H9 (cell line): ENCODE data around the gene CA12. TPM values are rescaled to one million over a fixed set of nuclear protein-coding genes. Genes with fewer than 3 reads are reported as not detected.

Source experiments
- DNase-seq: peaks from one replicate; pipeline ENCODE4 v3.0.0-alpha.2; 2017
- H2AFZ ChIP-seq: one replicate; pipeline ENCODE4 v1.6.1; 2013; ENCODE audit warnings: mild to moderate bottlenecking, low read length, control low read depth, moderate library complexity
- H2AK5ac ChIP-seq: 2 replicates; pipeline ENCODE4 v1.6.1; 2013; ENCODE audit warnings: low read length, control low read depth, mixed read lengths; ENCODE audit not compliant: insufficient read length
- H2BK120ac ChIP-seq: one replicate; pipeline ENCODE4 v1.6.1; 2013; ENCODE audit warnings: low read depth, mild to moderate bottlenecking, low read length, control low read depth, inconsistent platforms; ENCODE audit not compliant: poor library complexity, severe bottlenecking
- H2BK12ac ChIP-seq: 2 replicates; pipeline ENCODE4 v1.6.1; 2013; ENCODE audit warnings: low read length, control low read depth, mixed read lengths, low read depth; ENCODE audit not compliant: insufficient read length
- H2BK15ac ChIP-seq: 2 replicates; pipeline ENCODE4 v1.6.1; 2013; ENCODE audit warnings: low read depth, low read length, control low read depth
- H2BK20ac ChIP-seq: one replicate; pipeline ENCODE4 v1.6.1; 2013; ENCODE audit warnings: low read depth, mild to moderate bottlenecking, low read length, control low read depth, inconsistent platforms; ENCODE audit not compliant: poor library complexity, severe bottlenecking
- H2BK5ac ChIP-seq: 2 replicates; pipeline ENCODE4 v1.6.1; 2013; ENCODE audit warnings: low read length, control low read depth, mixed read lengths; ENCODE audit not compliant: insufficient read length
- H3K14ac ChIP-seq: 2 replicates; pipeline ENCODE4 v1.6.1; 2013; ENCODE audit warnings: low read length, control low read depth; ENCODE audit not compliant: insufficient read depth
- H3K18ac ChIP-seq: 2 replicates; pipeline ENCODE4 v1.6.1; 2013; ENCODE audit warnings: low read depth, mild to moderate bottlenecking, mixed read lengths, low read length, control low read depth; ENCODE audit not compliant: insufficient read length
- H3K23ac ChIP-seq: 2 replicates; pipeline ENCODE4 v1.6.1; 2013; ENCODE audit warnings: low read length, control low read depth, mixed read lengths, low read depth; ENCODE audit not compliant: insufficient read length
- H3K23me2 ChIP-seq: 2 replicates; pipeline ENCODE4 v1.6.1; 2013; ENCODE audit warnings: low read depth, mild to moderate bottlenecking, mixed read lengths, low read length, control low read depth; ENCODE audit not compliant: insufficient read length, poor library complexity, severe bottlenecking
- H3K27ac ChIP-seq: 2 replicates; pipeline ENCODE4 v1.5.1; 2013; ENCODE audit warnings: low read length, control low read depth, mixed read lengths, low read depth; ENCODE audit not compliant: insufficient read length
- H3K27me3 ChIP-seq: 2 replicates; pipeline ENCODE4 v1.6.1; 2013; ENCODE audit warnings: low read length, control low read depth, inconsistent platforms; ENCODE audit not compliant: insufficient read depth
- H3K4ac ChIP-seq: 2 replicates; pipeline ENCODE4 v1.6.1; 2013; ENCODE audit warnings: low read depth, mild to moderate bottlenecking, control low read depth, inconsistent platforms, low read length, moderate library complexity
- H3K4me1 ChIP-seq: 2 replicates; pipeline ENCODE4 v1.6.1; 2013; ENCODE audit warnings: low read length, control low read depth, inconsistent platforms; ENCODE audit not compliant: insufficient read depth
- H3K4me2 ChIP-seq: 2 replicates; pipeline ENCODE4 v1.6.1; 2013; ENCODE audit warnings: low read length, control low read depth, mixed read lengths; ENCODE audit not compliant: insufficient read length, insufficient read depth
- H3K56ac ChIP-seq: 2 replicates; pipeline ENCODE4 v1.6.1; 2013; ENCODE audit warnings: low read depth, mild to moderate bottlenecking, mixed read lengths, low read length, control low read depth; ENCODE audit not compliant: insufficient read length
- H3K79me1 ChIP-seq: 2 replicates; pipeline ENCODE4 v1.6.1; 2013; ENCODE audit warnings: low read depth, mild to moderate bottlenecking, moderate library complexity, low read length, control low read depth, inconsistent platforms; ENCODE audit not compliant: insufficient read depth, poor library complexity, severe bottlenecking
- H3K79me2 ChIP-seq: 2 replicates; pipeline ENCODE4 v1.6.1; 2013; ENCODE audit warnings: low read length, control low read depth, inconsistent platforms; ENCODE audit not compliant: insufficient read depth
- H3K9ac ChIP-seq: 2 replicates; pipeline ENCODE4 v1.6.1; 2013; ENCODE audit warnings: low read length, control low read depth, mixed read lengths; ENCODE audit not compliant: insufficient read length; ENCODE audit errors: extremely low read depth
- H3K9me3 ChIP-seq: one replicate; pipeline ENCODE4 v1.6.1; 2013; ENCODE audit warnings: low read depth, low read length, inconsistent platforms; ENCODE audit not compliant: control insufficient read depth
- H3T11ph ChIP-seq: one replicate; pipeline ENCODE4 v1.6.1; 2013; ENCODE audit warnings: mild to moderate bottlenecking, low read length, control low read depth, inconsistent platforms
- H4K20me1 ChIP-seq: one replicate; pipeline ENCODE4 v1.6.1; 2013; ENCODE audit not compliant: control insufficient read depth, insufficient read length, insufficient read depth
- H4K5ac ChIP-seq: 2 replicates; pipeline ENCODE4 v1.6.1; 2013; ENCODE audit warnings: low read depth, mild to moderate bottlenecking, mixed read lengths, low read length, control low read depth; ENCODE audit not compliant: insufficient read length
- H4K8ac ChIP-seq: replicated peaks from 2 replicates; pipeline ENCODE4 v1.6.1; 2013; ENCODE audit warnings: low read length, control low read depth, mixed read lengths, low read depth; ENCODE audit not compliant: insufficient read length
- H4K91ac ChIP-seq: 2 replicates; pipeline ENCODE4 v1.6.1; 2013; ENCODE audit warnings: low read depth, mild to moderate bottlenecking, moderate library complexity, mixed read lengths, low read length, control low read depth; ENCODE audit not compliant: insufficient read length
- H3K27ac Mint-ChIP-seq, 3 experiments: 2 replicates in 2 of 3; 3 replicates in 1 of 3; pipeline ENCODE4 v1.8.0; 2020 to 2021; ENCODE audit warnings: mixed read lengths in 3 of 3, mild to moderate bottlenecking in 1 of 3, moderate library complexity in 1 of 3
- H3K27me3 Mint-ChIP-seq: 2 replicates; pipeline ENCODE4 v1.8.0; 2021; ENCODE audit warnings: low read depth, mild to moderate bottlenecking, moderate library complexity, mixed read lengths
- H3K36me3 Mint-ChIP-seq, 3 experiments: 2 replicates in 2 of 3; 3 replicates in 1 of 3; pipeline ENCODE4 v1.8.0; 2020 to 2021; ENCODE audit warnings: low read depth in 3 of 3, mixed read lengths in 3 of 3; ENCODE audit not compliant: insufficient read depth in 1 of 3
- H3K4me1 Mint-ChIP-seq, 2 experiments: 2 replicates each; pipeline ENCODE4 v1.8.0; 2020; ENCODE audit warnings: mixed read lengths in 2 of 2
- H3K4me3 Mint-ChIP-seq, 2 experiments: 2 replicates in 1 of 2; 3 replicates in 1 of 2; pipeline ENCODE4 v1.8.0; 2020 to 2021; ENCODE audit warnings: mild to moderate bottlenecking in 2 of 2, mixed read lengths in 2 of 2, moderate library complexity in 1 of 2
- H3K9me3 Mint-ChIP-seq, 2 experiments: 2 replicates in 1 of 2; 3 replicates in 1 of 2; pipeline ENCODE4 v1.8.0; 2020; ENCODE audit warnings: mild to moderate bottlenecking in 2 of 2, mixed read lengths in 2 of 2, moderate library complexity in 1 of 2
- CTCF ChIP-seq: fragments of 200-600 bp; sonication (generic); conservative IDR thresholded peaks from 3 replicates; pipeline ENCODE4 v1.8.0; 2021; ENCODE audit warnings: antibody characterized with exemption, mild to moderate bottlenecking
- WGBS: extraction: QIAGEN DNeasy Blood & Tissue Kit; methylation state at CpG from one replicate; pipeline ENCODE4 v1.1.7; 2013; ENCODE audit warnings: missing lambda C conversion rate, low lambda C conversion rate, mixed read lengths; ENCODE audit not compliant: insufficient read length; ENCODE audit errors: extremely low coverage; 5-methylcytosine and 5-hydroxymethylcytosine counted together
- total RNA-seq: library from RNA; stranded (reverse); gene quantifications from 2 replicates; pipeline ENCODE4 v1.2.1, GENCODE V29; 2021

The CA12 gene
- total RNA-seq, 1 experiment from 2014 or later, result 0.68 TPM

DNA sequence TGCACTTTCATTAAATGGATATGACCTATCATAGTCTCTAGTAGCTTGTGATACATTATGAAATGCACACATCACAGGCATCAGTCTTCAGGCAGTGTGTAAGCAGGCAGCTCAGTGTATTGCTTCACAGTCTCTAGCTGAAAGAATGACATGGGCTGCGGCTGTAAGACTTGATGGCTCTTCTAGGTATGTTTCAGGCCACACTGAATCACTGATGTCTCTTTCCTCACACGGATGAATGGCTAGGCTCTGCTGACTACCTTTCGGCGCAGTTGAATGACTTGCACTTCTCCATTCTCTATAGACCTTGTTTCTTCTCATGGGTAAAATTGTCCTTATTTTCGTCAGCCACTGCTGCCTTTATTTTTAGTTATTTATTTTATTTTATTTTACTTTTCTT, 88.9 kb downstream of the CA12 start:
- Mint-ChIP-seq H3K4me1 (0 out of 4 replicates have a peak, but pooled peaks cover 0 to 3% of the 10 kb centered on the region in 2 experiments), H3K9me3 (no peaks in the 10 kb centered on the region), H3K36me3 (peaks cover 0 to 7% (median 7%) of the 10 kb centered on the region in 3 experiments; a peak in 4 of 7 replicates), H3K4me3 (no peak overlapping the region), H3K27ac (no peak overlapping the region), H3K27me3 (no peaks in the 10 kb centered on the region)
- H2BK20ac ChIP-seq, result no peak overlapping the region
- H3K18ac ChIP-seq, result no peak overlapping the region
- no peak overlapping the region for H3K4me2 ChIP-seq
- H3K23me2 ChIP-seq, result no peaks in the 10 kb centered on the region
- no peak overlapping the region for H3K9ac ChIP-seq
- H3K14ac ChIP-seq, result no peak overlapping the region
- no peaks in the 10 kb centered on the region for H3K27me3 ChIP-seq
- no peak overlapping the region for H3K4ac ChIP-seq
- H4K8ac ChIP-seq, result no peak overlapping the region
- no peak overlapping the region for H2BK5ac ChIP-seq
- H4K91ac ChIP-seq, result no peak overlapping the region
- H2BK12ac ChIP-seq, result no peak overlapping the region
- WGBS, result no CpG with 5 or more reads among the region's 5 CpGs
- H3K27ac ChIP-seq, result no peak overlapping the region
- no peak overlapping the region for H2BK15ac ChIP-seq
- no peak overlapping the region for H2AK5ac ChIP-seq
- H3K79me1 ChIP-seq, result no peaks in the 10 kb centered on the region
- H3K9me3 ChIP-seq, result no peaks in the 10 kb centered on the region
- DNase-seq, result no peak
- no peaks in the 10 kb centered on the region for H3K79me2 ChIP-seq
- no peak overlapping the region for H3K56ac ChIP-seq
- no peak overlapping the region for H3T11ph ChIP-seq
- TF ChIP-seq CTCF, result no peak
- H4K5ac ChIP-seq, result no peak overlapping the region
- no peak overlapping the region for H3K23ac ChIP-seq
- no peaks in the 10 kb centered on the region for H3K4me1 ChIP-seq
- H2AFZ ChIP-seq, result no peak overlapping the region
- H4K20me1 ChIP-seq, result no peaks in the 10 kb centered on the region
- H2BK120ac ChIP-seq, result no peak overlapping the region
